ENCODE measurements around the gene PARG.

- no peak for TF ChIP-seq GABPA (IDR thresholded peaks at IDR 0.05; ENCODE audit: low read depth)
- no peak for TF ChIP-seq CTCF (IDR thresholded peaks at IDR 0.05; ENCODE audit: insufficient read depth, low read length)
- TF ChIP-seq POLR2AphosphoS5 (IDR thresholded peaks at IDR 0.05; ENCODE audit: low read depth) = no peak
- no peak for TF ChIP-seq REST (IDR thresholded peaks at IDR 0.05; ENCODE audit: insufficient replicate concordance, low read depth)
Measured at GRCh38 chr10:49833168-49833567, 108.7 kb downstream of the PARG start.

All from HL-60 (cell line).